Endothelial cell of umbilical vein (primary cell): ENCODE measurements around the gene APOL4.
"Not testable (repeated sequence)": the region's sequence is repeated elsewhere in the genome, so short reads cannot be mapped to it uniquely, and the experiment has no call there.

Experiments
- EZH2 ChIP-seq: IDR thresholded peaks from 2 replicates; pipeline ENCODE4 v1.6.1; 2012; ENCODE audit warnings: borderline replicate concordance, low read depth, mild to moderate bottlenecking, moderate library complexity, low read length, inconsistent platforms; ENCODE audit not compliant: severe bottlenecking
- MYC ChIP-seq: IDR thresholded peaks from one replicate; pipeline ENCODE4 v1.6.1; 2011; ENCODE audit warnings: mild to moderate bottlenecking, low read depth, low read length
- POLR2A ChIP-seq: IDR thresholded peaks from 2 replicates; pipeline ENCODE4 v1.6.1; 2012; ENCODE audit warnings: low read depth, mild to moderate bottlenecking, control low read depth, low read length
- POLR2AphosphoS5 ChIP-seq: IDR thresholded peaks from 2 replicates; pipeline ENCODE4 v1.6.1; 2012; ENCODE audit warnings: low read depth, mild to moderate bottlenecking, control low read depth, low read length, moderate library complexity; ENCODE audit not compliant: insufficient read depth

DNA sequence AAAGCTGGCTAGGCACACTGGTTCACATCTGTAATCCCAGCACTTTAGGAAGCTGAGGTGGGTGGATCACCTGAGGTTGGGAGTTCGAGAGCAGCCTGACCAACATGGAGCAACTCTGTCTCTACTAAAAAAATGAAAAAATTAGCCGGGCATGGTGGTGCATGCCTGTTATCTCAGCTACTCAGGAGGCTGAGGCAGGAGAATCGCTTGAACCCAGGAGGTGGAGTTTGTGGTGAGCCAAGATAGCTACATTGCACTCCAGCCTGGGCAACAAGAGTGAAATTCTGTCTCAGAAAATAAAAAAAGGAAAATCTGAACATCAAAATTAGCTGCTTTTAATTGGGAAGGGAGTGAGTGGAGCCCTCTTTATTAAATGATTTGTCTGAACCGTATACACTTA, 48.8 kb downstream of the APOL4 start:
- TF ChIP-seq POLR2A, POLR2AphosphoS5, EZH2, MYC: not testable (repeated sequence)
